ENCODE data around the gene COP1. TPM values are rescaled to one million over a fixed set of nuclear protein-coding genes. Genes with fewer than 3 reads are reported as not detected.

COP1 gene
- total RNA-seq, 4 donors from 2014 or later, result 53.4 to 85.5 (median 68.4) TPM

DNA sequence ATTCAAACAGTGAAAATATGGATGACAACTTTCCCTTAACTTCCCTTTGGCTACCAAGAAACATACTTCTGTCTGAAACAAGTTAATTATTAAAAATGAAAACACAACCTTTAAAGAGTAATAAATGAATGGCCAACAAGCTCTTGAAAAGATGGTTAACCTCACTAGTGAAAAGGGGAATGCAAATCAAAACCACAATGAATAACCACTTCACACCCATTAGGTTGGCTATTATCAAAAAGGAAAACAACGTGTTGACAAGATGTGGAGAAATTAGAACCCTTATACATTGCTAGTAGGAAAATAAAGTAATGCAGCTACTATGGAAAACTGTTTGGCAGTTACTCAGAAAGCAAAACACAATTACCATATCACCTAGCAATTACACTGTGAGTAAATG, 14.1 kb downstream of the COP1 start:
- Histone ChIP-seq H3K9me3 (no peaks in the 10 kb centered on the region), H3K36me3 (no peaks in the 10 kb centered on the region), H3K27ac (no peak overlapping the region), H3K4me1 (no peaks in the 10 kb centered on the region), H3K27me3 (no peaks in the 10 kb centered on the region), H3K4me3 (no peak overlapping the region)
- intact Hi-C loops (cut with DNase I; ENCODE audit: low total_unique reads), result no loop called here
- no peak for DNase-seq
- no peak for TF ChIP-seq POLR2A (IDR thresholded peaks at IDR 0.05)
- TF ChIP-seq CTCF (IDR thresholded peaks at IDR 0.05), result no peak

DNA sequence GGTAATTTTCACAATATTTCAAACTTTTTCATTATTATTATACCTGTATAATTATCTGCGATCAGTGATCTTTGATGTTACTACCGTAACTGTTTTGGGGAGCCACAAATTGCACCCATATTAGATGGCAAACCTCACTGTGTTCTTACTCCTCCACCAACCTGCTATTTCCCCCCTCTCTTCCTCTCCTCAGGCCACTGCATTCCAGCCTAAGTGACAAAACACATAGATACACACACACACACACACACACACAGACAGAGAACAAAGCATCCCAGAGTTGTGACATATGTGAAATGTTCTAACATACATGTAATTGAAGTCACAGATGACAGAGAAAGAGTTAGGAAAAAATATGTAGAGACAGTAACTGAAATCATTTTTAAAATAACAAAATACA, 18.5 kb downstream of the COP1 start:
- DNase-seq, result no peak
- intact Hi-C loops (cut with DNase I; ENCODE audit: low total_unique reads), result no loop called here
- no peaks in the 10 kb centered on the region for H3K4me1 ChIP-seq
- no peak overlapping the region for H3K4me3 ChIP-seq
- no peaks in the 10 kb centered on the region for H3K27me3 ChIP-seq
- H3K27ac ChIP-seq, result no peak overlapping the region
- no peaks in the 10 kb centered on the region for H3K9me3 ChIP-seq
- H3K36me3 ChIP-seq, result no peaks in the 10 kb centered on the region
- TF ChIP-seq CTCF (IDR thresholded peaks at IDR 0.05) (no peak), POLR2A (IDR thresholded peaks at IDR 0.05) (no peak)

- Histone ChIP-seq H3K36me3 (no peaks in the 10 kb centered on the region), H3K27me3 (no peaks in the 10 kb centered on the region), H3K27ac (no peak overlapping the region), H3K9me3 (no peaks in the 10 kb centered on the region), H3K4me3 (no peak overlapping the region), H3K4me1 (no peaks in the 10 kb centered on the region)
- DNase-seq, result no peak
- intact Hi-C loops (cut with DNase I; ENCODE audit: low total_unique reads), result no loop called here
- TF ChIP-seq POLR2A (IDR thresholded peaks at IDR 0.05) (no peak), CTCF (IDR thresholded peaks at IDR 0.05) (no peak)
These were observed 20.1 kb downstream of the COP1 start for GRCh38 chr1:176187001-176187400.

DNA sequence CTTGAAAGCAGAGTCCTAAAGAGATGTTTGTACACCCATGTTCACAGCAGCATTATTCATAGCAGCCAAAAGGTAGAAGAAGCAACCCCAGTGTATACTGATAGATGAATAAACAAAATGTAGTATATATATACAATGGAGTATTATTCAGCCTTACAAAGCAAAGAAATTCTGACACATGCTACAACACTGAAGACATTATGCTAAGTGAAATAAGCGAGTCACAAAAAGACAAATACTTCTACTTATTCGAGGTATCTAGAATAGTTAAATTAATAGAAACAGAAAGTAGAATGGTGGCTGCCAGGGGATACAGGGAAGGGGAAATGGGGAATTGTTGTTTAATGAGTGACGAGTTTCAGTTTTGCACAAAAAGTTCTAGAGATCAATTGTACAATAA, 23.5 kb downstream of the COP1 start:
- Histone ChIP-seq H3K27ac (no peak overlapping the region), H3K9me3 (no peaks in the 10 kb centered on the region), H3K4me3 (no peak overlapping the region), H3K4me1 (no peaks in the 10 kb centered on the region), H3K27me3 (no peaks in the 10 kb centered on the region), H3K36me3 (no peaks in the 10 kb centered on the region)
- TF ChIP-seq CTCF (IDR thresholded peaks at IDR 0.05), result no peak
- TF ChIP-seq POLR2A (IDR thresholded peaks at IDR 0.05), result no peak
- intact Hi-C loops (cut with DNase I; ENCODE audit: low total_unique reads), result no loop called here
- DNase-seq, result no peak

- Histone ChIP-seq H3K36me3 (no peaks in the 10 kb centered on the region), H3K4me1 (no peaks in the 10 kb centered on the region), H3K27me3 (no peaks in the 10 kb centered on the region), H3K9me3 (no peaks in the 10 kb centered on the region), H3K4me3 (no peak overlapping the region), H3K27ac (no peak overlapping the region)
- no peak for DNase-seq
- TF ChIP-seq POLR2A (IDR thresholded peaks at IDR 0.05), result no peak
- TF ChIP-seq CTCF (IDR thresholded peaks at IDR 0.05), result no peak
- intact Hi-C loops (cut with DNase I; ENCODE audit: low total_unique reads), result no loop called here
These were observed 28.8 kb downstream of the COP1 start for GRCh38 chr1:176178316-176178715.

Data from uterus (tissue), 4 donors.